Measurements from ENCODE around the gene TRIM34. TPM values are rescaled to one million over a fixed set of nuclear protein-coding genes. Genes with fewer than 3 reads are reported as not detected.

TRIM34 gene, protein sequence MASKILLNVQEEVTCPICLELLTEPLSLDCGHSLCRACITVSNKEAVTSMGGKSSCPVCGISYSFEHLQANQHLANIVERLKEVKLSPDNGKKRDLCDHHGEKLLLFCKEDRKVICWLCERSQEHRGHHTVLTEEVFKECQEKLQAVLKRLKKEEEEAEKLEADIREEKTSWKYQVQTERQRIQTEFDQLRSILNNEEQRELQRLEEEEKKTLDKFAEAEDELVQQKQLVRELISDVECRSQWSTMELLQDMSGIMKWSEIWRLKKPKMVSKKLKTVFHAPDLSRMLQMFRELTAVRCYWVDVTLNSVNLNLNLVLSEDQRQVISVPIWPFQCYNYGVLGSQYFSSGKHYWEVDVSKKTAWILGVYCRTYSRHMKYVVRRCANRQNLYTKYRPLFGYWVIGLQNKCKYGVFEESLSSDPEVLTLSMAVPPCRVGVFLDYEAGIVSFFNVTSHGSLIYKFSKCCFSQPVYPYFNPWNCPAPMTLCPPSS
- total RNA-seq = 1 to 10 TPM; 1.5 to 9.8 (median 7.1) TPM

DNA sequence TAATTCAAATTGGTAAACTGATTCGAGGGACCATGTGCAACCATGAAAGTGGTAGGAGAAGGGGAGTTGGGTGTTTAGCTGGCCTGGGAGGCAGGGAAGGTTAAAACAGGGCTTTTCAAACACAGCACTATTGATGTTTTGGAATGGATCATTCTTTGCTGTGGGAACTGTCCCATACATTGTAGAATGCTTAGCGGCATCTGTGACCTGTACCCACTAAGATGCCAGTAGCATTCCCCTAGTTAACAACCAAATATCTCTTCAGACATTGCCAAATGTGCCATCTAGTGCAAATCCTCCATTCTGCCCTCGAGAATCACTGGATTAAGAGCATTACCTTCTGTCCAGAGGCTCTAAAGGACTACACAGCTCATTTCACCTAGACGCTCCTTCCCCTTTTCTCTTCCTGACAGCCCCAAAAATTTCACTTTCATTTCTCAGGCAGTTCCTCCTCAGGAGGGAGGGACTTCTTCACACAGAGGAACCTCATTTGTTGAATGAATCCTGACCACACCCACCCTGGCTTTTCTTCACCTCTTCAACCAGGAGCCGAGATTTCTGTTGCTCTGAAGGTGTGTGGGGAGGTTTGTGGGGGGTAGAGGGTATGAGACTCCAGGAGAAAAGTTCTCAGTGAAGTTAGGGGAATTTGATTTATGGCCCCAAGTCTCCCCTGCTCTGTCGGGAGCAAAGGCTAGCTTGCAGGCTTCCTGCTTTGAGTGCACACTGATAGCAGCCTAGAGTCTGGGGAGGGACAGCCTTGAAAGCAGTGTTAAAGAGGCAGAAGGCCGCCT lies at the start of gene TRIM34:
Gene TRIM34, plus strand, starts transcription at position 513 of the 791 bp plus-strand sequence. CDS start 7,331 bp downstream, outside the sequence.
- WGBS, 2 donors (ENCODE audit: low coverage in 1 of 2) = 8 to 9% methylated on average over 4 to 7 of the region's 7 CpGs

DNA sequence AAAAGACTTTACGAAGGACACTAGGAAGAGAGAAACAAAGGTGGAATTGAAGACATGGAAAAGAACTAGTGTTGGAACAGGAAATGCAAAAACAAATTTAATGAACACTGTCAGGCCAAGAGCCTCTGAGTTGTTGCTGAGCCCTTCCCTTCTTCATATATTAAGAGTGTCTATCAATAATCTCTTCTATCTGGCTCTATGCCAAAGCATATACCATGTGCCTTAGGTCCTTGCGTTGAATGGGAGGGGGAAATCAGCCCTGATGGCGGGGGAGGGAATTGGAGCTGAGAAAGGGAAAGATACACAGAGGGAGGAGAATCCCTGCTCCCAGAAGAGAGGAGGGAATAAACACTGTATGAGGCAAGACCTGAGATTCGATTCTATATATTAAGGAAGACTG lies 49.6 kb upstream of the TRIM34 start:
- TF ChIP-seq CTCF (IDR thresholded peaks at IDR 0.05) = no peak
- TF ChIP-seq POLR2AphosphoS5 (IDR thresholded peaks at IDR 0.05) = no peak
- TF ChIP-seq POLR2A (IDR thresholded peaks at IDR 0.05) = no peak
- TF ChIP-seq EP300 (IDR thresholded peaks at IDR 0.05; ENCODE audit: low read depth) = no peak
- H3K36me3 ChIP-seq = no peaks in the 10 kb centered on the region
- no peaks in the 10 kb centered on the region for H3K9me3 ChIP-seq
- H3K4me1 ChIP-seq = no peaks in the 10 kb centered on the region
- intact Hi-C loops (cut with DNase I; ENCODE audit: low total_unique reads) = no loop called here
- DNase-seq = no peak
- in situ Hi-C loops (cut with MboI; ENCODE audit: low pct_ligation_motif_present in 1 of 4, low pct_unique_long_range_greater_than_20kb in 1 of 4, low sequenced_read_pairs in 3 of 4) = no loop called here
- WGBS, 2 donors (ENCODE audit: low coverage in 1 of 2) = 72 to 78% methylated on average over 3 to 4 of the region's 4 CpGs
- no peak overlapping the region for H3K27ac ChIP-seq
- H3K27me3 ChIP-seq = no peaks in the 10 kb centered on the region
- H3K4me3 ChIP-seq = no peak overlapping the region

More for the DNA sequence above, at the start of gene TRIM34:
- Histone ChIP-seq H3K27ac (peak within 1 kb of the TSS; percentile 78 to 84 (median 78)), H3K27me3 (no peaks in the 10 kb centered on the region), H3K4me3 (peak within 1 kb of the TSS; percentile 45 to 68 (median 46)), H3K36me3 (no peaks in the 10 kb centered on the region), H3K4me1 (peaks cover 24 to 40% (median 32%) of the 10 kb centered on the region in 4 donors), H3K9me3 (no peaks in the 10 kb centered on the region)
- TF ChIP-seq EP300 (IDR thresholded peaks at IDR 0.05; ENCODE audit: low read depth) (no peak), POLR2A (IDR thresholded peaks at IDR 0.05) (peak; percentile 60), POLR2AphosphoS5 (IDR thresholded peaks at IDR 0.05) (peak; percentile 66 to 71 (median 67))
- peak; percentile 67 for DNase-seq
- in situ Hi-C loops (cut with MboI; ENCODE audit: low pct_ligation_motif_present in 1 of 4, low pct_unique_long_range_greater_than_20kb in 1 of 4, low sequenced_read_pairs in 3 of 4) = loop anchor here in 2 of 4 donors (25.0 kb wide), 1 partner anchor 188 kb away; the partner anchor contains the start of gene OR52N2 (in 2 of the 2)
- intact Hi-C loops (cut with DNase I; ENCODE audit: low total_unique reads) = no loop called here

GRCh38 chr11:5577101-5577500 lies 47.7 kb upstream of the TRIM34 start:
- no peak overlapping the region for H3K4me3 ChIP-seq
- DNase-seq = no peak
- H3K36me3 ChIP-seq = no peaks in the 10 kb centered on the region
- no peaks in the 10 kb centered on the region for H3K9me3 ChIP-seq
- H3K27me3 ChIP-seq = no peaks in the 10 kb centered on the region
- in situ Hi-C loops (cut with MboI; ENCODE audit: low pct_ligation_motif_present in 1 of 4, low pct_unique_long_range_greater_than_20kb in 1 of 4, low sequenced_read_pairs in 3 of 4) (no loop called here), intact Hi-C loops (cut with DNase I; ENCODE audit: low total_unique reads) (no loop called here)
- no peak overlapping the region for H3K27ac ChIP-seq
- TF ChIP-seq POLR2A (IDR thresholded peaks at IDR 0.05) (no peak), POLR2AphosphoS5 (IDR thresholded peaks at IDR 0.05) (no peak), EP300 (IDR thresholded peaks at IDR 0.05; ENCODE audit: low read depth) (no peak), CTCF (IDR thresholded peaks at IDR 0.05) (no peak)
- no peaks in the 10 kb centered on the region for H3K4me1 ChIP-seq

DNA sequence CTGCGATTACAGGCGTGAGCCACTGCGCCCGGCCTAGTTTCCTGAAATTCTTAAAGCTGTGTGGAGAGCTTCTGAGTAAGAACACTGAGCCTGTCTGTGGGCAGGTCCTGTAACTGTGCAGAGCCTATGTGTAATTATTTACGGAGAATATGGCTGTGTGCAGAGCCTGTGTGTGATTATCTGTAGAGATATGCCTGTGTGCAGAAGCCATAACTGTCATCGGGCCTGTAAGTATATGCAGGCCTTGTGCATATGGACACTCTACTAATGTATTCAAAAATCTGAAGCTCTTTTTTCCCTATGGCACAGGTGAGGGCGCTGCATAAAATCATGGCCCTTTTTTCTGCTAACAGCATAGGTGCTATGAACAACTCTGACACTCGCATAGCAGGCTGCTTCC lies 44.2 kb upstream of the TRIM34 start, which contains the start of gene OR52B6:
Gene OR52B6, plus strand, starts transcription at position 301 of the 400 bp plus-strand sequence. Its CDS starts 0 bp downstream, at position 301.
- WGBS, 2 donors (ENCODE audit: low coverage in 1 of 2) = 94% methylated on average over 8 of the region's 8 CpGs; no CpG with 5 or more reads in 1 of the 2 donors
- TF ChIP-seq POLR2A (IDR thresholded peaks at IDR 0.05) = no peak
- no peak for TF ChIP-seq CTCF (IDR thresholded peaks at IDR 0.05)
- no peak for TF ChIP-seq POLR2AphosphoS5 (IDR thresholded peaks at IDR 0.05)
- no peak for TF ChIP-seq EP300 (IDR thresholded peaks at IDR 0.05; ENCODE audit: low read depth)
- intact Hi-C loops (cut with DNase I; ENCODE audit: low total_unique reads) = no loop called here
- Histone ChIP-seq H3K4me3 (no peak within 1 kb of the TSS), H3K36me3 (no peaks in the 10 kb centered on the region), H3K4me1 (no peaks in the 10 kb centered on the region), H3K27me3 (no peaks in the 10 kb centered on the region), H3K9me3 (no peaks in the 10 kb centered on the region), H3K27ac (no peak within 1 kb of the TSS)
- in situ Hi-C loops (cut with MboI; ENCODE audit: low pct_ligation_motif_present in 1 of 4, low pct_unique_long_range_greater_than_20kb in 1 of 4, low sequenced_read_pairs in 3 of 4) = no loop called here
- DNase-seq = no peak

Data from transverse colon (tissue), 4 donors.